OCI-LY3 (cell line): ENCODE results near the gene MARK2.

Experiments
- H2AFZ ChIP-seq: fragments of 200-600, 300-600 bp; shearing (Covaris generic); 2 replicates; pipeline ENCODE4 v1.6.0; 2014; ENCODE audit warnings: antibody characterized with exemption, low read depth, low read length
- H3K27ac ChIP-seq: fragments of 200-600, 300-600 bp; sonication (generic); 2 replicates; pipeline ENCODE4 v1.5.1; 2014; ENCODE audit warnings: mild to moderate bottlenecking, low read length, moderate library complexity, mixed read lengths
- H3K27me3 ChIP-seq: fragments of 200-600, 300-600 bp; sonication (generic); 2 replicates; pipeline ENCODE4 v1.6.1; 2014; ENCODE audit warnings: low read depth, low read length, mixed read lengths
- H3K36me3 ChIP-seq: fragments of 200-600, 300-600 bp; sonication (generic); replicated peaks from 2 replicates; pipeline ENCODE3; 2014; ENCODE audit warnings: low read depth, low read length, mixed read lengths
- H3K4me1 ChIP-seq: fragments of 300-600, 200-600 bp; sonication (generic); 2 replicates; pipeline ENCODE4 v1.6.1; 2014; ENCODE audit warnings: low read length, mixed read lengths
- H3K4me2 ChIP-seq: fragments of 200-600, 300-600 bp; sonication (generic); 2 replicates; pipeline ENCODE4 v1.6.1; 2014; ENCODE audit warnings: low read length, mixed read lengths
- H3K4me3 ChIP-seq: fragments of 300-600, 200-600 bp; sonication (generic); 2 replicates; pipeline ENCODE4 v1.5.1; 2014; ENCODE audit warnings: antibody characterized with exemption, mild to moderate bottlenecking, low read length, moderate library complexity
- H3K79me2 ChIP-seq: fragments of 300-600, 200-600 bp; shearing (Covaris generic); 2 replicates; pipeline ENCODE4 v1.6.1; 2014; ENCODE audit warnings: mild to moderate bottlenecking, low read length, mixed read lengths
- H3K9ac ChIP-seq: fragments of 300-600, 200-600 bp; shearing (Covaris generic); 2 replicates; pipeline ENCODE4 v1.6.0; 2014; ENCODE audit warnings: mild to moderate bottlenecking, low read length, moderate library complexity
- H3K9me3 ChIP-seq: fragments of 200-600, 300-600 bp; shearing (Covaris generic); 2 replicates; pipeline ENCODE4 v1.6.1; 2014; ENCODE audit warnings: low read length, mixed read lengths; ENCODE audit not compliant: insufficient read depth
- H4K20me1 ChIP-seq: fragments of 200-600, 300-600 bp; sonication (generic); 2 replicates; pipeline ENCODE4 v1.6.1; 2016; ENCODE audit warnings: low read length, mixed read lengths; ENCODE audit not compliant: insufficient read depth
- EZH2phosphoT487 ChIP-seq: fragments of 200-600 bp; shearing (Covaris generic); IDR thresholded peaks from 2 replicates; pipeline ENCODE4 v1.6.1; 2018; ENCODE audit warnings: antibody characterized with exemption, mixed run types, low read depth
- TF ChIP-seq, protein P1 (sequence below): fragments of 200-600, 300-600 bp; sonication (generic); IDR thresholded peaks from 2 replicates; pipeline ENCODE4 v1.5.1; 2014; ENCODE audit warnings: antibody characterized with exemption, low read length, low read depth

MARK2 gene

GRCh38 chr11:63883791-63884190, 44.9 kb downstream of the MARK2 start:
- Histone ChIP-seq H3K4me3 (no peak overlapping the region), H3K9me3 (no peaks in the 10 kb centered on the region), H3K27me3 (no peaks in the 10 kb centered on the region), H3K9ac (no peak overlapping the region), H2AFZ (no peak overlapping the region), H3K79me2 (peaks cover 85% of the 10 kb centered on the region), H4K20me1 (peaks cover 71% of the 10 kb centered on the region), H3K27ac (no peak overlapping the region), H3K36me3 (peaks cover 11% of the 10 kb centered on the region), H3K4me1 (peaks cover 16% of the 10 kb centered on the region), H3K4me2 (no peak overlapping the region)
- TF ChIP-seq, protein P1, sequence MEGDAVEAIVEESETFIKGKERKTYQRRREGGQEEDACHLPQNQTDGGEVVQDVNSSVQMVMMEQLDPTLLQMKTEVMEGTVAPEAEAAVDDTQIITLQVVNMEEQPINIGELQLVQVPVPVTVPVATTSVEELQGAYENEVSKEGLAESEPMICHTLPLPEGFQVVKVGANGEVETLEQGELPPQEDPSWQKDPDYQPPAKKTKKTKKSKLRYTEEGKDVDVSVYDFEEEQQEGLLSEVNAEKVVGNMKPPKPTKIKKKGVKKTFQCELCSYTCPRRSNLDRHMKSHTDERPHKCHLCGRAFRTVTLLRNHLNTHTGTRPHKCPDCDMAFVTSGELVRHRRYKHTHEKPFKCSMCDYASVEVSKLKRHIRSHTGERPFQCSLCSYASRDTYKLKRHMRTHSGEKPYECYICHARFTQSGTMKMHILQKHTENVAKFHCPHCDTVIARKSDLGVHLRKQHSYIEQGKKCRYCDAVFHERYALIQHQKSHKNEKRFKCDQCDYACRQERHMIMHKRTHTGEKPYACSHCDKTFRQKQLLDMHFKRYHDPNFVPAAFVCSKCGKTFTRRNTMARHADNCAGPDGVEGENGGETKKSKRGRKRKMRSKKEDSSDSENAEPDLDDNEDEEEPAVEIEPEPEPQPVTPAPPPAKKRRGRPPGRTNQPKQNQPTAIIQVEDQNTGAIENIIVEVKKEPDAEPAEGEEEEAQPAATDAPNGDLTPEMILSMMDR = no peak
- TF ChIP-seq EZH2phosphoT487 = no peak

- Histone ChIP-seq H3K27ac (no peak overlapping the region), H2AFZ (no peak overlapping the region), H3K36me3 (peaks cover 10% of the 10 kb centered on the region), H3K4me1 (peaks cover 20% of the 10 kb centered on the region), H3K27me3 (no peaks in the 10 kb centered on the region), H3K9me3 (no peaks in the 10 kb centered on the region), H3K9ac (no peak overlapping the region), H4K20me1 (peaks cover 73% of the 10 kb centered on the region), H3K4me2 (no peak overlapping the region), H3K79me2 (peaks cover 86% of the 10 kb centered on the region), H3K4me3 (no peak overlapping the region)
- TF ChIP-seq, protein P1 = no peak
- no peak for TF ChIP-seq EZH2phosphoT487
These were observed 45.5 kb downstream of the MARK2 start for GRCh38 chr11:63884196-63884932.

GRCh38 chr11:63887386-63887999, 48.6 kb downstream of the MARK2 start:
- H3K9me3 ChIP-seq = no peaks in the 10 kb centered on the region
- TF ChIP-seq, protein P1 = no peak
- TF ChIP-seq EZH2phosphoT487 = no peak
- H3K9ac ChIP-seq = peak overlapping the region; percentile 27; the same call in 1 of the 2 replicates
- H3K36me3 ChIP-seq = peaks cover 19% of the 10 kb centered on the region
- H2AFZ ChIP-seq = no peak overlapping the region
- H3K79me2 ChIP-seq = peaks cover 91% of the 10 kb centered on the region
- H3K4me1 ChIP-seq = peaks cover 20% of the 10 kb centered on the region
- H3K4me2 ChIP-seq = peak overlapping the region; percentile 93
- peak overlapping the region; percentile 62 for H3K27ac ChIP-seq
- peak overlapping the region; percentile 81; the same call in 1 of the 2 replicates for H3K4me3 ChIP-seq
- H4K20me1 ChIP-seq = peaks cover 83% of the 10 kb centered on the region
- no peaks in the 10 kb centered on the region for H3K27me3 ChIP-seq
